MM.1S (cell line): Measurements from ENCODE around the gene NMRK2.

Experiments
- CTCF ChIP-seq: fragments of 300-600 bp; sonication (generic); IDR thresholded peaks from 2 replicates; pipeline ENCODE4 v1.5.1; 2016; ENCODE audit warnings: antibody characterized with exemption, low read length, mixed read lengths
- EZH2 ChIP-seq: fragments of 300-600 bp; sonication (generic); optimal IDR thresholded peaks from 2 replicates; pipeline ENCODE3; 2017; ENCODE audit warnings: low read depth, mild to moderate bottlenecking, antibody characterized with exemption, low read length, mixed read lengths
- EZH2phosphoT487 ChIP-seq: fragments of 300-600 bp; sonication (generic); IDR thresholded peaks from 2 replicates; pipeline ENCODE4 v1.6.1; 2018; ENCODE audit warnings: antibody characterized with exemption, low read length

DNA sequence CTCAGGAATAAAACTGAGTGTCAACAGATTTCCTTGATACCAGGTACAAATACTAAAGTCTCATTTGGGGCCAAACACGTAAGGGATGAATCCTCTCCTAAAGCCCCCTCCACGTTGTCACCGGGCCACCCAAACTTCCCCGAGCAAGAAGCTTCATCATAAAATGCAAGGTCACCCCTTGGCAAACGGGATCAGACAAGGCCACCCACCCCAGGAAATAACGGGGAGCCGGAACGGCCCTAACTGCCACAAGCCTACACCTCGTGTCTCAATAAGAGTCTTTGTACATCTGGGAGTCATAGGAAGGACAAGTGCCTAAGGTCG is 51.7 kb downstream of the NMRK2 start:
- TF ChIP-seq CTCF (no peak), EZH2 (no peak), EZH2phosphoT487 (no peak)
